NOMO-1 treated with DMSO at 0.1 percent for 48 hours (cell line): ENCODE results near the gene STC2.

Experiments
- DNase-seq: peaks from one replicate; lab custom pipeline; 2025; ENCODE audit not compliant: unreplicated experiment; lab: John Stamatoyannopoulos, UW

Gene STC2

GRCh38 chr5:173268750-173269432, 59.3 kb downstream of the STC2 start:
- no peak for DNase-seq

- DNase-seq, result no peak
Observed at GRCh38 chr5:173265433-173265832, 62.8 kb downstream of the STC2 start.
